Suprapubic skin (tissue), 4 donors: Measurements from ENCODE around the gene PLIN4.

Experiments used
- CTCF ChIP-seq, 2 donors: fragments of 200-600 bp in 1 of 2; fragments of 450-650 bp in 1 of 2; sonication (generic) in 1 of 2; IDR thresholded peaks; one replicate each; pipeline ENCODE4 v1.5.1; 2016 to 2019; ENCODE audit warnings: antibody characterized with exemption in 2 of 2, mild to moderate bottlenecking in 1 of 2, moderate library complexity in 1 of 2
- EP300 ChIP-seq: sonication (generic); formaldehyde crosslinking; IDR thresholded peaks from one replicate; pipeline ENCODE4 v1.6.1; 2017; ENCODE audit warnings: antibody characterized with exemption
- POLR2A ChIP-seq, 2 donors: fragments of 450-650 bp; IDR thresholded peaks; one replicate each; pipeline ENCODE4 v1.6.1; 2017; ENCODE audit warnings: antibody characterized with exemption in 2 of 2, mild to moderate bottlenecking in 2 of 2, moderate library complexity in 2 of 2
- POLR2AphosphoS5 ChIP-seq, 3 donors: sonication (generic); formaldehyde crosslinking; IDR thresholded peaks; one replicate each; pipeline ENCODE4 v1.6.1; 2017; ENCODE audit warnings: antibody characterized with exemption in 3 of 3

- no peak for TF ChIP-seq CTCF (IDR thresholded peaks at IDR 0.05)
- no peak for TF ChIP-seq EP300
- no peak for TF ChIP-seq POLR2A (IDR thresholded peaks at IDR 0.05)
- no peak for TF ChIP-seq POLR2AphosphoS5 (IDR thresholded peaks at IDR 0.05)
Observed at GRCh38 chr19:4498694-4499093, 19.6 kb downstream of the PLIN4 start.
